ENCODE measurements around the gene AMELX. TPM values are rescaled to one million over a fixed set of nuclear protein-coding genes. Genes with fewer than 3 reads are reported as not detected.

AMELX gene
- total and polyA plus RNA-seq, 8 donors, result not detected

GRCh38 chrX:11267425-11267824, 25.8 kb upstream of the AMELX start:
- no peak overlapping the region for H3K27ac ChIP-seq
- DNase-seq (no peak), FAIRE-seq (peak; percentile 20), ATAC-seq (no peak)
- no peaks in the 10 kb centered on the region for H3K4me1 ChIP-seq
- no peaks in the 10 kb centered on the region for H3K36me3 ChIP-seq
- 71 to 74% methylated on average over 3 of the region's 3 CpGs for WGBS, 2 donors
- TF ChIP-seq CTCF (IDR thresholded peaks at IDR 0.05), result no peak
- intact Hi-C loops (cut with DNase I), result no loop called here
- no peaks in the 10 kb centered on the region for H3K9me3 ChIP-seq
- no peak overlapping the region for H3K4me3 ChIP-seq
- H3K27me3 ChIP-seq, result peaks cover 0 to 1% (median 0%) of the 10 kb centered on the region in 4 donors

GRCh38 chrX:11269006-11269405, 24.2 kb upstream of the AMELX start:
- intact Hi-C loops (cut with DNase I), result no loop called here
- no peak for TF ChIP-seq CTCF (IDR thresholded peaks at IDR 0.05)
- no peaks in the 10 kb centered on the region for H3K36me3 ChIP-seq
- H3K27me3 ChIP-seq, result peaks cover 0 to 5% (median 0%) of the 10 kb centered on the region in 4 donors
- WGBS, 2 donors, result 64 to 78% methylated on average over 3 of the region's 3 CpGs
- H3K9me3 ChIP-seq, result no peaks in the 10 kb centered on the region
- ATAC-seq (no peak), DNase-seq (no peak), FAIRE-seq (no peak)
- no peak overlapping the region for H3K4me3 ChIP-seq
- no peak overlapping the region for H3K27ac ChIP-seq
- H3K4me1 ChIP-seq, result no peaks in the 10 kb centered on the region

GRCh38 chrX:11269996-11270395, 23.2 kb upstream of the AMELX start:
- intact Hi-C loops (cut with DNase I), result no loop called here

GRCh38 chrX:11272290-11272689, 20.9 kb upstream of the AMELX start:
- intact Hi-C loops (cut with DNase I), result no loop called here
- WGBS, 2 donors, result 76 to 79% methylated on average over 2 of the region's 2 CpGs
- Histone ChIP-seq H3K36me3 (no peaks in the 10 kb centered on the region), H3K4me1 (no peaks in the 10 kb centered on the region), H3K4me3 (no peak overlapping the region), H3K9me3 (no peaks in the 10 kb centered on the region), H3K27me3 (peaks cover 0 to 10% (median 2%) of the 10 kb centered on the region in 4 donors), H3K27ac (no peak overlapping the region)
- TF ChIP-seq CTCF (IDR thresholded peaks at IDR 0.05), result no peak
- DNase-seq (no peak), FAIRE-seq (no peak), ATAC-seq (no peak)

More at GRCh38 chrX:11269996-11270395, 23.2 kb upstream of the AMELX start:
- H3K4me3 ChIP-seq, result no peak overlapping the region
- H3K36me3 ChIP-seq, result no peaks in the 10 kb centered on the region
- no peaks in the 10 kb centered on the region for H3K4me1 ChIP-seq
- 39 to 46% methylated on average over 3 of the region's 3 CpGs for WGBS, 2 donors
- no peak overlapping the region for H3K27ac ChIP-seq
- TF ChIP-seq CTCF (IDR thresholded peaks at IDR 0.05), result no peak
- no peak for ATAC-seq
- FAIRE-seq, result no peak
- DNase-seq, result no peak
- H3K9me3 ChIP-seq, result no peaks in the 10 kb centered on the region
- peaks cover 0 to 5% (median 0%) of the 10 kb centered on the region in 4 donors for H3K27me3 ChIP-seq

- H3K9me3 ChIP-seq, result no peaks in the 10 kb centered on the region
- no peak for DNase-seq
- intact Hi-C loops (cut with DNase I), result no loop called here
- no peak for ATAC-seq
- H3K27me3 ChIP-seq, result peaks cover 0 to 15% (median 2%) of the 10 kb centered on the region in 4 donors
- no peak for TF ChIP-seq CTCF (IDR thresholded peaks at IDR 0.05)
- H3K4me1 ChIP-seq, result no peaks in the 10 kb centered on the region
- H3K36me3 ChIP-seq, result no peaks in the 10 kb centered on the region
- no peak for FAIRE-seq
- WGBS, 2 donors, result 59 to 62% methylated on average over 5 of the region's 5 CpGs
- H3K27ac ChIP-seq, result no peak overlapping the region
- H3K4me3 ChIP-seq, result no peak overlapping the region
Observed at GRCh38 chrX:11272863-11273262, 20.4 kb upstream of the AMELX start.
